ENCODE measurements around the gene GRIFIN. TPM values are rescaled to one million over a fixed set of nuclear protein-coding genes. Genes with fewer than 3 reads are reported as not detected.

GRIFIN gene
- total and polyA plus RNA-seq, 8 donors, result not detected

GRCh38 chr7:2507917-2508306 is 31.7 kb upstream of the GRIFIN start:
- 90 to 93% methylated on average over 6 of the region's 6 CpGs for WGBS, 2 donors
- Histone ChIP-seq H3K4me1 (peaks cover 4 to 13% (median 6%) of the 10 kb centered on the region in 3 donors), H3K27ac (no peak overlapping the region), H3K4me3 (no peak overlapping the region), H3K27me3 (no peaks in the 10 kb centered on the region), H3K36me3 (no peaks in the 10 kb centered on the region), H3K9me3 (no peaks in the 10 kb centered on the region)
- no peak for DNase-seq
- TF ChIP-seq CTCF (IDR thresholded peaks at IDR 0.05), result no peak
- ATAC-seq, result no peak
- FAIRE-seq, result no peak
- intact Hi-C loops (cut with DNase I), result no loop called here

GRCh38 chr7:2507208-2507916 is 31.2 kb upstream of the GRIFIN start:
- intact Hi-C loops (cut with DNase I), result no loop called here
- H3K9me3 ChIP-seq, result no peaks in the 10 kb centered on the region
- no peak overlapping the region for H3K4me3 ChIP-seq
- 86 to 94% methylated on average over 26 of the region's 26 CpGs for WGBS, 2 donors
- H3K27ac ChIP-seq, result no peak overlapping the region
- no peak for ATAC-seq
- H3K27me3 ChIP-seq, result no peaks in the 10 kb centered on the region
- DNase-seq, result peak in 2 of 6 donors; percentile 25 to 64
- no peak for FAIRE-seq
- no peaks in the 10 kb centered on the region for H3K36me3 ChIP-seq
- H3K4me1 ChIP-seq, result peaks cover 4 to 13% (median 6%) of the 10 kb centered on the region in 3 donors
- no peak for TF ChIP-seq CTCF (IDR thresholded peaks at IDR 0.05)

- WGBS, 2 donors, result 86 to 91% methylated on average over 14 of the region's 14 CpGs
- Histone ChIP-seq H3K27ac (no peak overlapping the region), H3K4me1 (no peaks in the 10 kb centered on the region), H3K4me3 (no peak overlapping the region), H3K9me3 (no peaks in the 10 kb centered on the region), H3K27me3 (no peaks in the 10 kb centered on the region), H3K36me3 (no peaks in the 10 kb centered on the region)
- TF ChIP-seq CTCF (IDR thresholded peaks at IDR 0.05), result no peak
- no peak for FAIRE-seq
- peak in 1 of 6 donors; percentile 37 for DNase-seq
- intact Hi-C loops (cut with DNase I), result no loop called here
- ATAC-seq, result no peak
Observed at GRCh38 chr7:2505401-2505800, 29.2 kb upstream of the GRIFIN start.

- Histone ChIP-seq H3K4me1 (no peaks in the 10 kb centered on the region), H3K4me3 (no peak overlapping the region), H3K27ac (no peak overlapping the region), H3K27me3 (no peaks in the 10 kb centered on the region), H3K9me3 (no peaks in the 10 kb centered on the region), H3K36me3 (no peaks in the 10 kb centered on the region)
- no peak for ATAC-seq
- 79 to 88% methylated on average over 11 to 19 of the region's 19 CpGs for WGBS, 2 donors
- DNase-seq, result peak in 1 of 6 donors; percentile 63
- FAIRE-seq, result no peak
- intact Hi-C loops (cut with DNase I), result no loop called here
- no peak for TF ChIP-seq CTCF (IDR thresholded peaks at IDR 0.05)
Observed at GRCh38 chr7:2504889-2505375, 28.7 kb upstream of the GRIFIN start.
